ENCODE measurements around the gene VDR.
"Not testable (repeated sequence)": the region's sequence is repeated elsewhere in the genome, so short reads cannot be mapped to it uniquely, and the experiment has no call there.

VDR gene

GRCh38 chr12:47811072-47811396, 93.8 kb downstream of the VDR start:
- DNase-seq: no peak

- DNase-seq: not testable (repeated sequence)
Measured at GRCh38 chr12:47809518-47809917, 95.3 kb downstream of the VDR start.

- DNase-seq: peak; percentile 59 to 64
Measured at GRCh38 chr12:47808574-47809365, 96.0 kb downstream of the VDR start.

- peak; percentile 42 to 74 for DNase-seq
Measured at GRCh38 chr12:47808050-47808449, 96.7 kb downstream of the VDR start.

GRCh38 chr12:47807338-47807737, 97.5 kb downstream of the VDR start:
- no peak for DNase-seq

- DNase-seq: no peak
Measured at GRCh38 chr12:47805417-47805816, 99.4 kb downstream of the VDR start.

GRCh38 chr12:47804171-47804570, 100.6 kb downstream of the VDR start:
- no peak for DNase-seq

- peak; percentile 50 to 53 for DNase-seq
Measured at GRCh38 chr12:47803191-47803875, 101.5 kb downstream of the VDR start.

- peak; percentile 35 to 38 for DNase-seq
Measured at GRCh38 chr12:47802312-47802711, 102.5 kb downstream of the VDR start.

GRCh38 chr12:47801904-47802246, 102.9 kb downstream of the VDR start:
- DNase-seq: no peak

GRCh38 chr12:47801170-47801903, 103.5 kb downstream of the VDR start:
- peak in 1 of 2 experiments; percentile 32 for DNase-seq

GRCh38 chr12:47800582-47800981, 104.2 kb downstream of the VDR start:
- no peak for DNase-seq

GRCh38 chr12:47799357-47799955, 105.3 kb downstream of the VDR start:
- peak in 1 of 2 experiments; percentile 31 for DNase-seq

GRCh38 chr12:47798382-47798948, 106.3 kb downstream of the VDR start:
- DNase-seq: no peak

GRCh38 chr12:47797441-47797840, 107.4 kb downstream of the VDR start:
- no peak for DNase-seq

- DNase-seq: no peak
Measured at GRCh38 chr12:47795814-47796411, 108.9 kb downstream of the VDR start.

- DNase-seq: no peak
Measured at GRCh38 chr12:47795121-47795813, 109.5 kb downstream of the VDR start.

- DNase-seq: no peak
Measured at GRCh38 chr12:47794679-47795078, 110.1 kb downstream of the VDR start.

- no peak for DNase-seq
Measured at GRCh38 chr12:47793015-47793681, 111.6 kb downstream of the VDR start.

GRCh38 chr12:47791874-47792273, 112.9 kb downstream of the VDR start:
- no peak for DNase-seq

Data from Kasumi-1 (cell line).